ENCODE results near the gene UBA52.
A peak's percentile ranks its signal among the peaks of the same experiment; 100 is the strongest.
"Not testable (repeated sequence)": the region's sequence is repeated elsewhere in the genome, so short reads cannot be mapped to it uniquely, and the experiment has no call there.

Gene UBA52

DNA sequence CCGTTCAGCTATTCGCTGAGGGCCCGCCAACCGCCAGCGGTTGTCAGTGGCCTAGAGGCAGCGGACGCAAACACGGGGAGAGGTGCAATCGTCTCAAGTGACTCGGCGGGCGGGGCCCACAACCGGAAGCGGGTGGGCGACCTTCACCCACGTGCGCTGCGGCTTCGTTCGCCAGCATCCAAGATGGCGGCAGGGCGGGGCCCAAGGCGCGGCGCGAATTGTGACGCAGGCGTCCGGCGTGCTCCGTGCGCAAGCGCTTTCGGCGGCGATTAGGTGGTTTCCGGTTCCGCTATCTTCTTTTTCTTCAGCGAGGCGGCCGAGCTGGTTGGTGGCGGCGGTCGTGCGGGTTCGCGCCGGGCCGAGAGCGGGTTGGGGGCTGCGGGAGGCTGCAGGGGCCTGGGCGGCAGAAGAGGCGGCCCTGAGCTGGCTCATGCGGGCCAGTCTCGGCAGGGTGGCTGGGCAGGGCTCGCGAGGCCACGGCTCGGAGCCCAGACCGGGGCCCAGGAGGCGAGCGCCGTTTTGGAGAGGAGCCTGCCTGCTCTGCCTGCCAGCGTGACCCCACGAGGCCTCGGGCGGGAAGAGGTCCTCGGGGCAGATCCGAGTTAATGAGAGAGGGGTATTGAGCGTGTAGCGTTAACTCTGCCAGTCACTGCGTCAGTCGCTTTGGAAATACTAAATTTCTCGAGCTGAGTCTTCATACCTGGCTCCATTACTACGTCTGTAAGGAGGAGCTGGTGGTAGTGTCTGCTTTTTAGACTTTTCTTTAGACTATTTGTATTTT lies at the start of gene UBA52:
TSS of gene UBA52 (plus strand) at position 294 of the 781 bp plus-strand sequence. CDS start 1,444 bp downstream, outside the sequence.
- DNase-seq (ENCODE audit: low read depth in 3 of 3), result peak; percentile 97 to 98 (median 98)

DNA sequence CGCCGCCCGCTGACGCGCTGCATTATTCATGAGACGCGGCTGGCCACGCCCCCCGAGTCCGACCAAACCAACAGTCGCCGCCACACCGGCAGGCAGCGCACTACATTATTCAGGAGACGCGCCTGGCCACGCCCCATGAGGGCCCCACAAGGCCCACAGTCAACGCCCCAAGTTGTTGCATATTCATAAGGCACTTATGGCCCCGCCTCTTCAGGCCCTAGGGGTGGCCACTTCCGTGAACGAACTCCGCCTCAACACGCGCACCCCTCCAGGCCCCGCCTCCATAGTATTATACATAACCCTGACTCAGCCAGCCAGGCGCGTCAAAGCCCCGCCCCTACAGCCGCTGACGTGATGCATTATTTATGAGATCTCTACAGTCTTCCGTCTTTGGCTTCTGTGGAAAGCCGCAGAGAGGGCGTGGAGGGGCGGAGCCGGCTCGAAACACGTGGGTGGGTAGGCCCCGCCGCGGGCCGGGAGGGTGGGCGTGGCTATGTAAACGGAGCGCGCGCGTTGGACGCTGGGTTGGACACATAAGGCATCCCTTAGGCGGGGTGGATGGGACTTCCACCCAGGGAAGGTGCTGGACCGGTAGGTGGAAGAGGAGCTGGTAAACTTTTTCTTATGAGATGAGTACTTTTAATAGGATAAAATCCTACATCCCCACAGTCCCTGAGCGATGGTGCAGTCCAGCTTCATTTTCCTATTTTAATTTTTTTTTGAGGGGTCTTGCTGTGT lies 49.4 kb upstream of the UBA52 start:
- DNase-seq (ENCODE audit: low read depth in 3 of 3), result peak; percentile 100

DNA sequence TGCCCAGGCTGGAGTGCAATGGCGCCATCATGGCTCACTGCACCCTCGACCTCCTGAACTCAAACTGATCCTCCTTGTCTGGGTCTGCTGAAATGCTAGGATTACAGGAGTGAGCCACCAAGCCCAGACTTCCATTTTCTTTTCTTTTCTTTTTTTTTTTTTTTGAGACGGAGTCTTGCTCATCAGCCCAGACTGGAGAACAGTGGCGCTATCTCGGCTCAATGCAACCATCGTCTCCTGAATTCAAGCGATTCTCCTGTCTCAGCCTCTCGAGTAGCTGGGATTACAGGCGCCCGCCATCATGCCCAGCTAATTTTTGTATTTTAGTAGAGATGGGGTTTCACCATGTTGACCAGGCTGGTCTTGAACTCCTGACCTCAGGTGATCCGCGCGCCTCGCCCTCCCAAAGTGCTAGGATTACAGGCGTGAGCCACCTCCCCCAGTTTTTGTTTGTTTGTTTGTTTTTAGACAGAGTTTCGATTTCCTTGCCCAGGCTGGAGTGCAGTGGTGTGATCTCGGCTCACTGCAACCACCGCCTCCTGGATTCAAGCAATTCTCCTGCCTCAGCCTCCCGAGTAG lies 48.7 kb upstream of the UBA52 start:
- DNase-seq (ENCODE audit: low read depth in 3 of 3), result not testable (repeated sequence)

DNA sequence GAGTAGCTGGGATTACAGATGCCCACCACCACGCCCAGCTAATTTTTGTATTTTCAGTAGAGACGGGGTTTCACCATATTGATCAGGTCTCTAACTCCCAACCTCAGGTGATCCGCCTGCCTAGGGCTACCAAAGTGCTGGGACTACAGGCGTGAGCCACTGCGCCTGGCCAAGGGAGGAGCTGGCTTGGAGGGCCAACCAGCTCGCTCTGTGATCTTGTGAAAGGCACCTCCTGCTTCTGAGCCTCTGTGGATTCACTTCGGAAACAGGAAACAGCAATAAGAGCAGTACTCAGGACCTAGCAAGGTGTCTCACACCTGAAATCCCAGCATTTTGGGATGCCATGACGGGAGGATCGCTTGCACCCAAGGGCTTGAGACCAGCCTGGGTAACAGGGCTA lies 47.8 kb upstream of the UBA52 start:
- DNase-seq (ENCODE audit: low read depth in 3 of 3), result no peak

DNA sequence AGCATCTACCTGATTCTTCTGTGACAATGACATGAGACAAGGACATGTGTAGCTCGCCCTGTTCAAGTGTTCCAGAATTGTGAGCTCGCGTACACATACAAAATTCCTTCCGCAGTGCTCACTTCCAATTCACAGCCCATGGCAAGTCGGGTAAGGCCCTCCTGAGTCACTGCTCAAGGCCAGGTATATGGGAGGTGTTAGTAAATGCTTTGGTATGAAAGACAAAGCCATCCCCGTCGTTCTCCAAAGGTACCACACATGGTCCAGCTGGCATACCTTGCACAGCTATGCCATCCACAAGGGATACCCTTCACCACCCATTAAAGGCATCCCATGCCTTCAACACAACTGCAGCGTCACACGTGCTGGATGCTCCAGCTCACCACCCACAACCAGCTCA lies 45.3 kb upstream of the UBA52 start:
- no peak for DNase-seq (ENCODE audit: low read depth in 3 of 3)

DNA sequence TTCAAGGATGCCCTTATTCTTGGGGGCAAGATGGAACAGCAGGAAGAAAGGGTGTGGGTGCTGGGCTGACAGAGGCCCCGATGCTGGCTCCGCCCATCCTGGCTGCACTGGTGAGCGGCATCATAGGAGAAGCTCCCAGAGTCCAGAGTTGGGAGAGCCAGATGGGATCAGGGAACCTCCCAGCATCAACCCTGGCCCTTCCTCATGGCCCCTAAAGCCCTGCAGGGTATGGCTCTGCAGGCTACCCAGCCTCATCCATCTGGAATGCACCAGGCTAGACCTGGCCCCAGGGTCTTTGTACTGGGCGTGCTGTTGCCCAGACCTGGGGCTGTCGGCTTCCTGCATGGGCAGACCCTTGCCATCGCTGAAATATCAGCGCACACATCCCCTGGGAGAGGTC lies 41.9 kb upstream of the UBA52 start:
- no peak for DNase-seq (ENCODE audit: low read depth in 3 of 3)

DNA sequence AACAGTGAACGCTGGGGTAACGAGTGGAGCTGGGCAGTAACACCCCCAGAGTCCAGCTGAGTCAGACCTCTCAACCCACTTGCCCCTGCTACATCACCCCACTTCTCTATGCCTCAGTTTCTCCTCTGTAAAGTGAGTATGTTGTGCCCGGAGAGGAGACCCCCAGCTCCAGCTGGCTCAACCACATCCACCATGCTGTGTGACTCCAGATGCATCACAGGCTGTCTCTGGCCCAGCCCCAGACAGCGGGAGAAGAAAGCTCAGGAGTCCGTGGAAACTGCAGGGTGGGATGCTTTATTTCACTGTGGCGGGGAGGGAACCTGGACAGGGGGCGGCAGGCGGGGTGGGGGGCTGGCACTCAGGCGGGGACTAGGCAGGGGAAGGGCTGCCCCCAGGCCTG lies 40.2 kb upstream of the UBA52 start:
- no peak for DNase-seq (ENCODE audit: low read depth in 3 of 3)

DNA sequence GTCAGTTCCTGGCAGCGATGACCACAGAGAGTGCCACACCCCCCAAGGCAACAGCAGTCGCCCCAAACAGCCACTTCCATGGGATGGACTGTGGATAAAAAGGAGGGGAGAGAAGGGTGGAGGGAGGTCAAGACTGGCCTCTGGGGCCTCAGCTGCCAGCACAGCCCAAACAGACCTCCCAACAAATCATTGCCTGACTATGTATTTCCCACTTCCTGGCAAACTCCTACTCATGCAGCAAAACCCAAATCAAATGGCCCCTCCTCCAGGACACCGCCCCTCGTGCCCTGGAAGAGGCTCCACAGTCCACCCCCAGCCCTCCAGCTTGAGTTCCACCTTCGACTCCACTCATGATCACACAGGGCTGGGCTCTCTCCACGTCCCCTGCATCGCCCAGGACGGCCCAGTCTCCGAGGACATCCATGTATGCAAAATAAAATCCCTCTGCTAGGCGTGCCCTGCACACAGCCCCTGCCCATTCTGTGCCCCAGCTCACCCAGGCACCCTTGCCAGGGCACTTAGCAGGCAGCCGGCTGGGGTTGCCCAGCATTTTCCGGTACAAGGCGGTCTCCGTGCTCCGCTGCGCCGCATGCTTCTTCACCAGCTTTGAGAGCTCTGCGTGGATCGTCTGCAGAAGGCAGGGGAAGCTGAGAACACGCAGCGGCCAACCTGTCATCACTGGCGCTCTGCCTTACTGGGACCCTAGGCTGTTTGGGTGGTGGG lies 39.3 kb upstream of the UBA52 start:
- DNase-seq (ENCODE audit: low read depth in 3 of 3), result no peak

DNA sequence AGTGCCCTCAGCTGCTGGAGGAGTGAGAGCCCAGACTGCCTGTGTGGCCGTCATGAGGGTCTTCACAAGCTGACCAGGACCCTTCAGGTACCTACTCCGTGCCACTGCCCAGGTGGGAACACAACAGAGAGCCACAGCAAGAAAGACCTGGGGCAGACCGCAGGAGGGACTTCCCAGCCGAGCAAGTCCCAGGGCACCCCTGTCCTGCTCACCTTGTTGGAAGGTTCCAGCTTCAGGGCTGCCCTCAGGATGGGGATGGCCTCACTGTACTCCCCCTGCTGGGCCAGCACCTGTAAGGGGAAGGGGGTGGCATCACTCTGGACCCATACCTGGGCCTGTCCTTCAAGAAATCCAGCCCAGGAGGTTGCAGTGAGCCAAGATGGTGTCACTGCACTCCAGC lies 38.6 kb upstream of the UBA52 start:
- no peak for DNase-seq (ENCODE audit: low read depth in 3 of 3)

DNA sequence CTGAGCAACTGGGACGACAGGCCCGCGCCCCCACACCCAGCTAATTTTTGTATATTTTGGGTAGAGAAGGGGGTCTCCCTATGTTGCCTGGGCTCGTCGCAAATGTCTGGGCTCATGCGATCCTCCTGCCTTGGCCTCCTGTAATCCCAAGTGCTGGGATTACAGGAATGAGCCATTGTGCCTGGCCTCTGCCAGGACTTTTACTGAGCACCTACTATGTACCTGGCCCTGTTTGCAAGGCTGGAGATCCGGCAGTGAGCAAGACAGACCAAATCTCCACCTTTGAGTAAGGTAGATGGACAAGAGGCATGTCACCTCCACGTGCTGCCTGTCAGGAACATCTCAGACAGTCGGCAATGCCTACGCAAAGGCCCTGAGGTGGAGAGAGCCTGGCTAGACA lies 35.2 kb upstream of the UBA52 start:
- no peak for DNase-seq (ENCODE audit: low read depth in 3 of 3)

DNA sequence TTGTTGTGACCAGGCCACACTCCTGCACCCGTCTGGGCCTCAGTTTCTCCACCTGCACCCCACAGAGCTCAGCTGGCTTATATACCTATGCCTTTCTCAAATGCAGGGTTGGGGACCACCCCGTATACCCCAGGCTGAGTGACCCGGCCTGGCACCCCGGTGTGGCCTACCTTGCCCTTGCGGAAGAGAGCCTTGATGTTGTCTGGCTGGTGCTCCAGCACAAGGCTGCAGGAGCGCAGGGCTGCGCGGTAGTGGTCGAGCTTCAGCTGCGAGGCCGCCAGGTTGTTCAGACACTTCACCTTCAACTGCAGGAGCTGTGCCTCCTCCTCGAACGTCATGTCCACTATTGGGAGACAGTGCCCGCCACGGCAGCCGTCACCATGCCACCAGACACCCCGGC lies 34.2 kb upstream of the UBA52 start:
- no peak for DNase-seq (ENCODE audit: low read depth in 3 of 3)

DNA sequence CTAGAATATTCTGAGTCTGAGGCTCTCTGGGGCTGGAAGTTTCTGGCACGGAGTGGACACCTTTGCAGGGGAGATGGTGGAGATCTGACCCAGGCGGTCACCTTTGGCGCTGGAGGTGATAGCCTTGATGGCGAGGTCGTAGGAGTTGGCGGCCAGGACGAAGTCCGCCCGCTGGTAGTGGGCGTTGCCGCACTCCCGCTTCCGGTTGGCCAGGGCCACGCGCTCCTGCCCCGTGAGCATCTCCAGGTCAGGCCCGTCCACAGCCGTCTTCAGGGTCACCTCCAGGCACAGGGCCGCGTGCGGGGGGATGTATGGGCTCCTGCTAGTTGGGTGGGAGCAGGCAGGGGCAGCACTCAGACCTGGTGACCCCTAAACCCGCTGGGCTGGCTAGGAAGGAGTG lies 33.5 kb upstream of the UBA52 start:
- no peak for DNase-seq (ENCODE audit: low read depth in 3 of 3)

DNA sequence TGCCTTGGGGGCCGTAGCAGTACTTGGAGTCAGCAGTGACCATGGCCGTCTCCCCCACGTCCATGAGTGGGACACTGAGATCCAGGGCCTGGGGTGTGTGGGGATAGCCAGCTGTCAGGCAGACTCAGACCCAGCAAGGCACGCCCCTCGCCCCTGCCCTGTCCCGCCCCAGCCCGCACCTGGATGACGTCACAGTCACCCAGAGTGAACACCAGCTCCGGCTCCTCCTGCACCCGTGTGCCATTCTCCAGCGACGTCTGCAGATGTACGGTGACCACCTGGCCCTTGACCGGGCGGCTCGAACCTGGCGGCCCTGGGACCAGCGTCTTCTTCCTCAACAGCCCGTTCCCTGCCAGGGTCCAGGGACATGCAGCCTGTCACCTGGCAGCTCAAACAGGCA lies 32.3 kb upstream of the UBA52 start:
- no peak for DNase-seq (ENCODE audit: low read depth in 3 of 3)

DNA sequence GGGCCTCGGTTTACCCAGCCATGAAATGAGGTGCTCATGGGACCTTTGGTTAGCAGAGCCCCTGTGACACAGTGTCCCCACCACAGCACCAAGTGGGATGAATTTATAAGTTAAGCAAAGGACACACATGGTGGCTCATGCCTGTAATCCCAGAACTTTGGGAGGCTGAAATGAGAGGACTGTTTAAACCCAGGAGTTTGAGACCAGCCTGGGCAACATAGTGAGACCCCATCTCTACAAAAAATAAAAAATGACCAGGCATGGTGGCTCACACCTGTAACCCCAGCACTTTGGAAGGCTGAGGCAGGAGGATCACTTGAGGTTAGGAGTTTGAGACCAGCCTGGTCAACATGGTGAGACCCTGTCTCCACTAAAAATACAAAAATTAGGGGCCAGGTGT lies 31.5 kb upstream of the UBA52 start:
- not testable (repeated sequence) for DNase-seq (ENCODE audit: low read depth in 3 of 3)

DNA sequence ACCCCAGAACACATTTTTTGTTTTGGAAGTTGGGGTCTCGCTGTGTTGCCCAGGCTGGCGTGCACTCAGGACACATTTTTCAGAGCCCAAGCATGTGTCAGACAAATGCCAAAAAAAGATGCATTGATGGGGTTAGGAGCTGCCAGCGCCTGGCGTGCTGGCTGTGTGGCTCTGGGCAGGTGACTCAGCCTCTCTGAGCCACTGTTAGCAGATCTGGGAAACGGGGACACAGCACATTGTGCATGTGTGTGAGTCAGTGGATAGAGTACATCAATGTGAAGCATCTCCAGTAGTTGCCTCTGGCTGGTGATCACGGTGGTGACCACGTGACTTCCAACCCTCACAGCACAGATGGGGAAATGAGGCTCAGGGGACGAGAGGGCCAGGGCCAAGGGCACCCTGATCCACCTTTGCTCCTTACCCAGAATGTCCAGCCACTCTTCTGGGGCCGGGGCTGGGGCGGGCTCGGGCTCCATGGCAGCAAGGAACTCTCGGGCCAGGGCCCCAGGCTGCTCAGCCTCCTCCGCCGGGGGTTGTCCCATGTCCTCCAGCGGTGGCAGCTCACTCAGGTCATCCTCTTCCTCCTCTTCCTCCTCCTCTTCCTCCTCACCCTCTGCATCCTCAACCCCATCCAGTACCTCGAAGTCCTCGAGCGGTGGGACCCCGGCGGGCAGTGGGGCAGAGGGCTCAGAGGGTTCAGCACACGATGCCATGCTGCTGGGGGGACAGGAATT lies 30.2 kb upstream of the UBA52 start:
- DNase-seq (ENCODE audit: low read depth in 3 of 3), result no peak

DNA sequence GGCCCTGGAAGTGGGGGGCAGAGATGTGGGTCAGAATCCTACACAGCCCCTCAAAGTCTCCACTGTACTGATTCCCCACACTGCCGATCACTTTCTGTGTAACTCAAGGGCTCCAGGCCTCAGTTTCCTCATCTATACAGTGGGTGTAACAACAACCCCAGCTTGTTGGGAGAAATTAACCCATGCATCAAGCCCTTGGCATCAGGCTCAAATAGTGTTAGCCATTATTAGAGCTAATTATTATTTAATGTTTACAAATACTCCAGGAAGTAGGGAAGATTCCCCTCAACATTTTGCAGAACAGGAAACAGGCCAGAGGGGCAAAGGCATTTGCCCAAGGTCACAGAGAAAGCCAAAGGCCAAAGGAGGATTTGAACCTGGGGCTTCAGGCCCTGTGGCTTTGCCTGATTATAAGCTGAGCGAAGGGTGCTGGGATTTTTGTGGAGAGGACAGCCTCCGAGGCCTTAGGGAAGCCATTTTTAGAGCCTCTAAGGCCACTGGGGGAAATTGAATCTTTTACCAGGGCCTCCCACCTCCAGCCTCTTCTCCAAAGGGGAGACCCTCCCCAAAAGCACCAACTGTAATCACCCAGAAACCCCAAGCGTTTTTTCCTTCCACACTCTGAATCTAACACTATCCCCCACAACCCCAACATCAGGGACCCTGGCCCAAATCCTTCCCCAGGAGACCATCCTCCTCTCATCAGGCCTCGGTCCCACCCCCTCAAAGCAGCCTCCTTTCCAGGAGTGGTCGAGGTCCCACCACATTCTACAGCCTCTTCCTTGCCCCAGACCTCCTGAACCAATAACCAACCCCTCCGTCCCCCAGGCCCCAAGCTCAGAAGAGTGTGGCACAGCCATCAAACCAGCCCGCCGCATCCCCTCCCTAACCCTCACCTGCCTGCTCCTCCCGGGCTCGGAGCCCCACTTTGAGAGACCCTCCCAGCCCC lies 29.4 kb upstream of the UBA52 start:
- no peak for DNase-seq (ENCODE audit: low read depth in 3 of 3)

DNA sequence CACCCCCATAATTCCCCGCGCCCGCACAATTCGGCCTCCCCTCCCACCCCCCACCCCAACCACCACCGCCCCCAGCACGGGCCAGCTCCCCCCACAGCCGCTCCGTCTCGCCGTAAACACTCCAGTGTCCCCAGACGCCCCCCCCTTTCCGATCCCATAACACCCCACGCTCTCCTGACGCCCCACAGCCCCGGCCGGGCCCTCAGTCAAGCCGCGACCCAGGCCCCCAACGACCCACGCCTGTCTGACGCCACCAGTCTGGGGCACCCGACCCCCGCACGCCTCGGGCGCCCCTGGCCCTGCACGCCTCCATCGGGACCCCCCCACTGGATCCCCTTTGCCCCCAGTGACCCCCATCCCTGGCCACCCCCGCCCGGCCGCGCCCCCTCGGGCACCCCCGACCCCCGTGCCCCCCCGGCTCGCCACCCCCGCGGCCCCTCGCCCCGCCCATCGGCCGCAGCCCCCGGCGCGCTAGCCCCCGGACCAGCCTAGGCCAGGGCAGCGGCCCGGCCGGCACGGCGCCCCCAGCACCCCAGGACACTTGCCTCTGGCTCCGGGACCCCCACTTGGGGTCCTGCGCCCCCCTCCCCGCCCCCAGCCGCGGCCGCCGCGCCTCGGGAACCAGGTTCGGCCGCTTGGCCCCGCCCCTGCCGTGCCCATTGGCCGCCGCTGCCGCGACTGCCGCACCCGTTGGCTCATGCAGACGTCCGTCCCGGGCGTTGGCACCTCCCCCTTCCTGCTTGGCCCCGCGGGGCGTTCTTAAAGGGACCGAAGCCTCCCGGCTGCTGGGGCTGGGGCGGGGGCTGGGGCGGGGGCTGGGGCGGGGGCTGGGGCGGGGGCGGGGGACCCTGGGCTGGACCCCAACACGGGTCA lies 28.5 kb upstream of the UBA52 start, which contains the start of gene FKBP8:
TSS of gene FKBP8 (minus strand) at position 633 of the 873 bp plus-strand sequence. CDS start 1,603 bp downstream, outside the sequence.
- peak; percentile 84 to 96 (median 92) for DNase-seq (ENCODE audit: low read depth in 3 of 3)

DNA sequence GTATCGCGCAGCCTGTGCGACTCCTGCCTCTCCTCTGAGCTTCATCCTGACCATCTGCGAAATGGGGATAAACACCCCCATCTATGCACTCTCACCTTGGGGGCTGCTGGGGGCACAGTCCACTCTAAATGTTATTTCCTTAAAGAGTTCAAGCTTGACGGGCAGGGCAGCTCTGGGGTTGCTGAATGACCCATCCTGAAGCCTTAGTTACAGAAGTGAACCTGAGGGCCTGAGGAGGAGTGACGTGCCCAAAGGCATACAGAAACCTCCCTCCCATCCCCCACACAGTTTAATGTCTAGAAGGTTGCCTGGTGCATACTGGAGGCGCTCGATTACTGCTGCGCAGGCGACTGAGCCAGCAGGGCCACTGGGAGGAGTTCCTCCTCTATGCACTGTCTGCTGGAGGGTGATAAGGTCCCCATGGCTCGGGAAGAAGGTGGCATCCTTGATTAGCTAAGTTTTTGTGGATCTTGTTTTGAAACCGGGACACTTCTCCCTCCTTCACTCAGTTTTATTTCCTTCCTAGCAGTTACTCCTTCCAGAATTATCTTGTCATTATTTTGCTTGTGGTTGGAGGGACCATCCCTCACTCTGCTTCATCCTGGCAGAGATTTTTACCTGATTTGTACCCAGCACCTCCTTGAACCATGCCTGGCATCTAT lies 27.7 kb upstream of the UBA52 start:
- peak; percentile 64 to 87 (median 67) for DNase-seq (ENCODE audit: low read depth in 3 of 3)

DNA sequence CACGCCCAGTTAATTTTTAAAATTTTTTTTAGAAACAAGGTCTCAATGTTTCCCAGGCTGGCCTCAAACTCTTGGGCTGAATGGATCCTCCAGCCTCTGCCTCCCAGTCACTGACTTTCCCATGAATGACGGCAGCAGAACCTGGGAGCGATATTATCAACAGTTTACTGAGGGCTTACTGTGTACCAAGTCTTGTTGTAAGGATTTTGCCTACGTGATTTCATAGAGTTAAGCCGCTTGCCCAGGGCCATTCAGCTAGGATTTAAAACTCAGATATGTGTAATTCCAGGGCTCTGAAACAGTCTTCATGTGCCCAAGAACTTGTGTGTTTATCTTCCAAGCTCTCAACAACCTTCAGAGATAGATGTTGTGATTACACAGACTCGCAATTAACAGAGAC lies 20.0 kb upstream of the UBA52 start:
- no peak for DNase-seq (ENCODE audit: low read depth in 3 of 3)
